Panc1 (cell line): ENCODE data around the gene ADAMTSL2. TPM values are rescaled to one million over a fixed set of nuclear protein-coding genes. Genes with fewer than 3 reads are reported as not detected.

Source experiments
- ATAC-seq: fragments of 200-7000 bp; cut with Tn5 transposase; 2 replicates; pipeline ENCODE4 v1.9.1; 2020; ENCODE audit warnings: mild to moderate bottlenecking, moderate library complexity
- BruUV-seq: library from RNA; stranded (reverse); fragments of 400-500 nt; replicated peaks from 2 replicates; lab custom pipeline; 2021; lab: Mats Ljungman, UMichigan
- CTCF ChIA-PET: fragments of 300-600 bp; sonication (Branson Sonifier 250); formaldehyde crosslinking; loops from one replicate; lab custom pipeline; 2022; ENCODE audit warnings: antibody characterized with exemption; lab: Charles Lee
- POLR2A ChIA-PET: fragments of 300-600 bp; sonication (Branson Sonifier 250); formaldehyde crosslinking; loops from one replicate; lab custom pipeline; 2022; ENCODE audit warnings: antibody characterized with exemption; lab: Charles Lee
- DNase-seq: peaks from one replicate; pipeline ENCODE4 v3.0.0-alpha.2; 2010; ENCODE audit warnings: low read depth, low spot score
- H3K27ac ChIP-seq: 2 replicates; pipeline ENCODE4 v1.5.1; 2011; ENCODE audit warnings: mild to moderate bottlenecking, low read length, inconsistent platforms
- H3K27me3 ChIP-seq: fragments of 200-500 bp; sonication (Bioruptor generic); 2 replicates; pipeline ENCODE4 v1.6.0; 2014; ENCODE audit warnings: low read length, inconsistent platforms; ENCODE audit not compliant: control insufficient read depth, insufficient read depth
- H3K36me3 ChIP-seq: fragments of 200-500 bp; sonication (Bioruptor generic); 2 replicates; pipeline ENCODE4 v1.5.1; 2014; ENCODE audit warnings: inconsistent platforms, mild to moderate bottlenecking, low read length, moderate library complexity; ENCODE audit not compliant: control insufficient read depth, insufficient read depth
- H3K4me1 ChIP-seq: 2 replicates; pipeline ENCODE4 v1.5.1; 2011; ENCODE audit warnings: inconsistent platforms, mild to moderate bottlenecking, low read length, moderate library complexity; ENCODE audit not compliant: control insufficient read depth, insufficient read depth
- H3K4me3 ChIP-seq, 2 experiments: 2 replicates each; pipeline ENCODE4 v1.5.1; 2011 to 2012; ENCODE audit warnings: low read depth in 2 of 2, low read length in 2 of 2, mild to moderate bottlenecking in 2 of 2, inconsistent platforms in 1 of 2, moderate library complexity in 1 of 2
- H3K9me3 ChIP-seq: fragments of 200-500 bp; sonication (Bioruptor generic); 2 replicates; pipeline ENCODE4 v1.5.1; 2014; ENCODE audit warnings: low read depth, mild to moderate bottlenecking, inconsistent platforms, low read length, moderate library complexity; ENCODE audit not compliant: control insufficient read depth, insufficient read depth
- POLR2AphosphoS5 ChIP-seq: IDR thresholded peaks from 2 replicates; pipeline ENCODE4 v1.6.1; 2012; ENCODE audit warnings: mild to moderate bottlenecking, low read depth, low read length, moderate library complexity
- SIN3A ChIP-seq: IDR thresholded peaks from 2 replicates; pipeline ENCODE4 v1.6.1; 2012; ENCODE audit warnings: low read depth, mild to moderate bottlenecking, low read length, moderate library complexity, borderline replicate concordance; ENCODE audit not compliant: insufficient read depth
- TCF7L2 ChIP-seq: IDR thresholded peaks from 2 replicates; pipeline ENCODE4 v1.6.1; 2011; ENCODE audit warnings: mild to moderate bottlenecking, low read depth, low read length, inconsistent platforms
- in situ Hi-C: cut with HindIII; loops from 2 replicates; pipeline ENCODE4 v1.10.0; 2016; ENCODE audit warnings: low sequenced_read_pairs, low pct_unique_long_range_greater_than_20kb
- intact Hi-C: fragments of 100-400 bp; cut with micrococcal nuclease; formaldehyde crosslinking; loops from one replicate; pipeline ENCODE4 v1.10.0; 2022; ENCODE audit not compliant: unreplicated experiment
- total RNA-seq: library from RNA; stranded (reverse); gene quantifications from one replicate; pipeline ENCODE4 v1.2.1, GENCODE V29; 2021; ENCODE audit not compliant: unreplicated experiment
- TF ChIP-seq, protein P1 (sequence below): fragments of 450-650 bp; IDR thresholded peaks from 2 replicates; pipeline ENCODE4 v1.5.1; 2017; ENCODE audit warnings: mild to moderate bottlenecking
- TF ChIP-seq, protein P2 (sequence below), 2 experiments: IDR thresholded peaks; 2 replicates each; pipeline ENCODE4 v1.6.1; 2011 to 2012; ENCODE audit warnings: low read depth in 2 of 2, control low read depth in 1 of 2, low read length in 1 of 2, mild to moderate bottlenecking in 1 of 2, moderate library complexity in 1 of 2; ENCODE audit not compliant: insufficient read depth in 1 of 2

ADAMTSL2 gene
- total RNA-seq, 1 experiment from 2014 or later, result 0.10 TPM

DNA sequence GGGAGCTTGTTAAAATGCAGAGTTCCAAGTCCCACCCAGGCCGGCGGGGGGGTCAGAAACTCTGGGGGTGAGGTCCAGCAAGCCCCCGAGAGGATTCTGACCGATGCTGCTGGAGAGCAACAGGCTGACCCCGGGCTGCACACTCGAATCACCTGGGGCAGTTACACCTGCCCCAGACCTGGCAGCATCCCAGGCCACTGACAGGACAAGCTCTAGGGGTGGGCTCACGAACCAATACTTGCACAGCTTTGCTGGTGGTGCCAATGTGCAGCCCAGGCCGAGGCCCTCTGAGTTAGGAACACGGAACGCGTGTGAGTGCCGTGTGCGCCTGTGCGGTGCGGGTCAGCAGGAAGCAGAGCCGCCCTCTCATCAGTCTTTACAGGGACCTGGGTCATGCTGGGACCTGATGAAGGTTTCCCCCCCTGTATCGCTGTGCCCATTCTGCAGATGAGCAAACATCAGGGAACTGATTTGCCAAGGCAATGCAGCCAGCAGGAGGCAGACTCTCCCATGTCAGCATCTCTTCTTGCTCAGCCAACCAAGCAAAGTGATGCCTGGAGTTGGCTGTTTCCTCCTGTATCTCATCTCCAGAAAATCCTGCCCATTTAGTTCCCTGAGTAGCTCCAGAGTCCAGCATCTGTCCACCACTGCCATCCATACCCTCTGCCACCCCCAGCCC lies 58.4 kb downstream of the ADAMTSL2 start:
- Histone ChIP-seq H3K36me3 (no peaks in the 10 kb centered on the region), H3K9me3 (peaks cover 5% of the 10 kb centered on the region), H3K27me3 (no peaks in the 10 kb centered on the region), H3K4me1 (no peaks in the 10 kb centered on the region), H3K4me3 (no peak overlapping the region), H3K27ac (no peak overlapping the region)
- TF ChIP-seq, protein P1, sequence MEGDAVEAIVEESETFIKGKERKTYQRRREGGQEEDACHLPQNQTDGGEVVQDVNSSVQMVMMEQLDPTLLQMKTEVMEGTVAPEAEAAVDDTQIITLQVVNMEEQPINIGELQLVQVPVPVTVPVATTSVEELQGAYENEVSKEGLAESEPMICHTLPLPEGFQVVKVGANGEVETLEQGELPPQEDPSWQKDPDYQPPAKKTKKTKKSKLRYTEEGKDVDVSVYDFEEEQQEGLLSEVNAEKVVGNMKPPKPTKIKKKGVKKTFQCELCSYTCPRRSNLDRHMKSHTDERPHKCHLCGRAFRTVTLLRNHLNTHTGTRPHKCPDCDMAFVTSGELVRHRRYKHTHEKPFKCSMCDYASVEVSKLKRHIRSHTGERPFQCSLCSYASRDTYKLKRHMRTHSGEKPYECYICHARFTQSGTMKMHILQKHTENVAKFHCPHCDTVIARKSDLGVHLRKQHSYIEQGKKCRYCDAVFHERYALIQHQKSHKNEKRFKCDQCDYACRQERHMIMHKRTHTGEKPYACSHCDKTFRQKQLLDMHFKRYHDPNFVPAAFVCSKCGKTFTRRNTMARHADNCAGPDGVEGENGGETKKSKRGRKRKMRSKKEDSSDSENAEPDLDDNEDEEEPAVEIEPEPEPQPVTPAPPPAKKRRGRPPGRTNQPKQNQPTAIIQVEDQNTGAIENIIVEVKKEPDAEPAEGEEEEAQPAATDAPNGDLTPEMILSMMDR, result no peak; the same call in 1 of the 2 replicates
- TF ChIP-seq, protein P2, sequence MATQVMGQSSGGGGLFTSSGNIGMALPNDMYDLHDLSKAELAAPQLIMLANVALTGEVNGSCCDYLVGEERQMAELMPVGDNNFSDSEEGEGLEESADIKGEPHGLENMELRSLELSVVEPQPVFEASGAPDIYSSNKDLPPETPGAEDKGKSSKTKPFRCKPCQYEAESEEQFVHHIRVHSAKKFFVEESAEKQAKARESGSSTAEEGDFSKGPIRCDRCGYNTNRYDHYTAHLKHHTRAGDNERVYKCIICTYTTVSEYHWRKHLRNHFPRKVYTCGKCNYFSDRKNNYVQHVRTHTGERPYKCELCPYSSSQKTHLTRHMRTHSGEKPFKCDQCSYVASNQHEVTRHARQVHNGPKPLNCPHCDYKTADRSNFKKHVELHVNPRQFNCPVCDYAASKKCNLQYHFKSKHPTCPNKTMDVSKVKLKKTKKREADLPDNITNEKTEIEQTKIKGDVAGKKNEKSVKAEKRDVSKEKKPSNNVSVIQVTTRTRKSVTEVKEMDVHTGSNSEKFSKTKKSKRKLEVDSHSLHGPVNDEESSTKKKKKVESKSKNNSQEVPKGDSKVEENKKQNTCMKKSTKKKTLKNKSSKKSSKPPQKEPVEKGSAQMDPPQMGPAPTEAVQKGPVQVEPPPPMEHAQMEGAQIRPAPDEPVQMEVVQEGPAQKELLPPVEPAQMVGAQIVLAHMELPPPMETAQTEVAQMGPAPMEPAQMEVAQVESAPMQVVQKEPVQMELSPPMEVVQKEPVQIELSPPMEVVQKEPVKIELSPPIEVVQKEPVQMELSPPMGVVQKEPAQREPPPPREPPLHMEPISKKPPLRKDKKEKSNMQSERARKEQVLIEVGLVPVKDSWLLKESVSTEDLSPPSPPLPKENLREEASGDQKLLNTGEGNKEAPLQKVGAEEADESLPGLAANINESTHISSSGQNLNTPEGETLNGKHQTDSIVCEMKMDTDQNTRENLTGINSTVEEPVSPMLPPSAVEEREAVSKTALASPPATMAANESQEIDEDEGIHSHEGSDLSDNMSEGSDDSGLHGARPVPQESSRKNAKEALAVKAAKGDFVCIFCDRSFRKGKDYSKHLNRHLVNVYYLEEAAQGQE (IDR thresholded peaks at IDR 0.05; ENCODE audit: insufficient read depth in 1 of 2, low read depth in 2 of 2, low read length in 1 of 2), result no peak
- TF ChIP-seq SIN3A (no peak), TCF7L2 (no peak), POLR2AphosphoS5 (no peak)
- BruUV-seq, result no TSS peak
- ATAC-seq (no peak), DNase-seq (no peak)
- intact Hi-C loops, result no loop called here
- CTCF ChIA-PET, result interaction anchor here (0.6 kb wide), 1 partner anchor 9 kb away, joined by 3 read pairs; no protein-coding TSS in a partner anchor
- POLR2A ChIA-PET, result no interaction called here
- in situ Hi-C loops, result no loop called here

DNA sequence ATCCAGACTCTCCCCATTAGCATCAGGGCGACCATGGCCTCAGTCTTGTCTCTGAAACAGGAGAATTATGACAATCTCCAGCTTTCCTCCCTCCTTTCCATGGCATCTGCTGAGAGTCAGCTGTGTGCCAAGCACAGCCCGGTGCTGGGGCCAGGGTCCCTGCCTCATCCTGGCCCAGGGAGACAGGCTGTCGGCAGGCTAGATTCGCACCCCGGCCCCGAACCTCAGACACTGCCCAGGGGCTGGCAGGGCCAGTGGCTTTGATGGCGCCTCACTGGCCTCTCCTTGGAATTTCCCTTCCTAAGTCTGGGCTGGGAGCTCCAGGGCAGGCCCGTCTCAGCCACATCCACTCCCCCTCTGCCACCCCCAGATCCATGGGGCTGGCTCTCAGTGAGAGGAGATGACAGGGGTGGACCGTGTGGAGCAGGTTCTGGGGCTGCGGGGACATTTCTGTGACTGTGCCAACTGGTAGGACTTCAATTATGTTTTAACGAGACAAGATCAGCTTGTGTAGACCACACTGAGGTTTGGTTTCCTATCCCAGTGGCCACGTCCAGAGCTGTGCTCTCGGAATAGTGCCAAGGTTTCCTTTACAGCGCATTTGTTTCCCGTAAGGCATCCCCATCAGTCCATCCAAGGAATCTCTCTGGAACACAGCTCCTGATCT lies 59.2 kb downstream of the ADAMTSL2 start:
- ATAC-seq (no peak), DNase-seq (no peak)
- no peak for TF ChIP-seq POLR2AphosphoS5
- TF ChIP-seq, protein P2 (IDR thresholded peaks at IDR 0.05; ENCODE audit: insufficient read depth in 1 of 2, low read depth in 2 of 2, low read length in 1 of 2), result no peak
- TF ChIP-seq SIN3A, result no peak
- no peak for TF ChIP-seq TCF7L2
- TF ChIP-seq, protein P1, result no peak
- peaks cover 6% of the 10 kb centered on the region for H3K9me3 ChIP-seq
- no TSS peak for BruUV-seq
- CTCF ChIA-PET, result interaction anchor here (0.6 kb wide), 1 partner anchor 10 kb away, joined by 3 read pairs; no protein-coding TSS in a partner anchor
- H3K27ac ChIP-seq, result no peak overlapping the region
- intact Hi-C loops, result no loop called here
- H3K36me3 ChIP-seq, result no peaks in the 10 kb centered on the region
- POLR2A ChIA-PET, result no interaction called here
- no peaks in the 10 kb centered on the region for H3K27me3 ChIP-seq
- no peaks in the 10 kb centered on the region for H3K4me1 ChIP-seq
- H3K4me3 ChIP-seq, result no peak overlapping the region
- in situ Hi-C loops, result no loop called here
